ENCODE data around the gene IL1RAPL2.

IL1RAPL2 gene

GRCh38 chrX:105282077-105282476 is 716.1 kb downstream of the IL1RAPL2 start:
- no peak for DNase-seq

GRCh38 chrX:105297041-105297440 is 731.0 kb downstream of the IL1RAPL2 start:
- DNase-seq = no peak

GRCh38 chrX:105299286-105299685 is 733.3 kb downstream of the IL1RAPL2 start:
- DNase-seq = no peak

GRCh38 chrX:105302246-105302645 is 736.2 kb downstream of the IL1RAPL2 start:
- DNase-seq = no peak

- DNase-seq = no peak
Observed at GRCh38 chrX:105307762-105308161, 741.8 kb downstream of the IL1RAPL2 start.

- DNase-seq = no peak
Observed at GRCh38 chrX:105313596-105313995, 747.6 kb downstream of the IL1RAPL2 start.

- DNase-seq = no peak
Observed at GRCh38 chrX:105314458-105314857, 748.5 kb downstream of the IL1RAPL2 start.

- no peak for DNase-seq
Observed at GRCh38 chrX:105315248-105315647, 749.2 kb downstream of the IL1RAPL2 start.

GRCh38 chrX:105317117-105317516 is 751.1 kb downstream of the IL1RAPL2 start:
- no peak for DNase-seq

- DNase-seq = no peak
Observed at GRCh38 chrX:105323928-105324327, 757.9 kb downstream of the IL1RAPL2 start.

GRCh38 chrX:105328773-105329172 is 762.8 kb downstream of the IL1RAPL2 start:
- no peak for DNase-seq

- no peak for DNase-seq
Observed at GRCh38 chrX:105331244-105331643, 765.2 kb downstream of the IL1RAPL2 start.

GRCh38 chrX:105347373-105347772 is 781.4 kb downstream of the IL1RAPL2 start:
- no peak for DNase-seq

GRCh38 chrX:105349476-105349875 is 783.5 kb downstream of the IL1RAPL2 start:
- no peak for DNase-seq

- DNase-seq = no peak
Observed at GRCh38 chrX:105375816-105376215, 809.8 kb downstream of the IL1RAPL2 start.

GRCh38 chrX:105424729-105425128 is 858.7 kb downstream of the IL1RAPL2 start:
- no peak for DNase-seq

- DNase-seq = no peak
Observed at GRCh38 chrX:105451401-105451800, 885.4 kb downstream of the IL1RAPL2 start.

GRCh38 chrX:105458846-105459245 is 892.8 kb downstream of the IL1RAPL2 start:
- DNase-seq = no peak

- no peak for DNase-seq
Observed at GRCh38 chrX:105460376-105460775, 894.4 kb downstream of the IL1RAPL2 start.

- DNase-seq = no peak
Observed at GRCh38 chrX:105461016-105461415, 895.0 kb downstream of the IL1RAPL2 start.

GRCh38 chrX:105462186-105462585 is 896.2 kb downstream of the IL1RAPL2 start:
- no peak for DNase-seq

GRCh38 chrX:105463473-105463872 is 897.5 kb downstream of the IL1RAPL2 start:
- DNase-seq = no peak

- no peak for DNase-seq
Observed at GRCh38 chrX:105464618-105465017, 898.6 kb downstream of the IL1RAPL2 start.

GRCh38 chrX:105468741-105469140 is 902.7 kb downstream of the IL1RAPL2 start:
- no peak for DNase-seq

GRCh38 chrX:105471597-105471996 is 905.6 kb downstream of the IL1RAPL2 start:
- no peak for DNase-seq

GRCh38 chrX:105475801-105476200 is 909.8 kb downstream of the IL1RAPL2 start:
- DNase-seq = no peak
